ENCODE results near the gene ADAMTS15.
"Not testable (repeated sequence)": the region's sequence is repeated elsewhere in the genome, so short reads cannot be mapped to it uniquely, and the experiment has no call there.

Gene ADAMTS15

DNA sequence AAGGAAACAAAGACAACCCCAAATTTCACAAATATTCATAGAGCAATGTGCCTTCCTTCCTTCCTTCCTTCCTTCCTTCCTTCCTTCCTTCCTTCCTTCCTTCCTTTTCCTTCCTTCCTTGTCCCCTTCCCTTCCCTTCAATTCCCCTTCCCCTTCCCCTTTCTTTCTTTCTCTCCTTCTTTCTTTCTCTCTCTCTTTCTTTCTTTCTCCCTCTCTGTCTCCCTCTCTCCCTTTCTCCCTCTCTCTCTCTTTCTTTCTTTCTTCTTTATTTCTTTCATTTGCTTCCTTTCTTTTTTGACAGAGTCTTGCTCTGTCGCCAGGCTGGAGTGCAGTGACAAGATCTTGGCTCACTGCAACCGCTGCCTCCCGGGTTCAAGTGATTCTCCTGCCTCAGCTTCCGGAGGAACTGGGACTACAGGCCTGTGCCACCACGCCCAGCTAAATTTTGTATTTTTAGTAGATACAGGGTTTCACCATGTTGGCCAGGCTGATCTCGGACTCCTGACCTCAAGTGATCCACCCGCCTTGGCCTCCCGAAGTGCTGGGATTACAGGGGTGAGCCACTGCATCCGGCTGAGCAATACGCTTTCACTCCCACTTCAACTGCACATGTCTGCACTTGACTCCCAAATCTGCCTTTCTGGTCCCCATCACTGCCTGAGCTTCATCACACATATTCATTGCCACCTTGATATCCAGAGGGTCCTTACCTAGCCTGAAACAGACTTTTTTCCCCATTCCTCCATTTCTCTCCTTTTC is 9.9 kb upstream of the ADAMTS15 start:
- DNase-seq, result not testable (repeated sequence)

DNA sequence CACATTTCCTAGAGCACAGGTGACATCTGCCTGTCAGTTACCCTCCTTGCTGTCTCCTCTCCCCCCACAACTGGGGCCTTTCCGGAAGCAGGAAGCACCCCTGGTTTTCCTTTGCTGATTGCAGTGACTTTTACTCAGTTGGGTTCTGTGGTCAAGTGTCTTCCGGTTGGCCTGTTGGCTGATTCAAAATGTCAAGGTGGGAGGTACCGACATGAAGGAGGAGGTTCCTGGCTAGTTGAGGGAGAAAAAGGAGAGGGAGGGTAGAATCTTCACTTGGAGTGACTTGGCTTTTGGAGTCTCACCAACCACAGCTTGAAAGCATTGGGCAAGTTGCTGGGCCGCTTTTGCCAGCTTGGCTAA is 9.3 kb upstream of the ADAMTS15 start:
- DNase-seq, result no peak

DNA sequence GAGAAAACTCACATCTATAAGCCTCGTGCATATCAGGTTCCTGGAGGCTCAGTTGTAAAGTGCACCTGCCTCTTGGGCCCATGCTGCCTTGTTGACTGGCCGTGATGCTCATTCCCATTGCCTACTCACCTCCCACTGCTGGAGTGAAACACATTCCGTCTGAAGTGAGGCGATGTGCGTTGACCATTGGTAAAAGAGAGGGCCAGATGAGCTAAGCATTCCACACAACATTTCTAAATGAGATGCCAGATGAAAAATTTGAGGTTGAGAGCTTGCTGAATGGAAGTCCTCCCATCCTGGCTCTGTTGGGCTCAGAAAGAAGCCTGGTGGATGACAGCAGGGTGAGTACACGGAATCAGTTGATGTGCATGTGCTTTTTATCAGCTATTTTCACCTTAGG is 8.6 kb upstream of the ADAMTS15 start:
- no peak for DNase-seq

DNA sequence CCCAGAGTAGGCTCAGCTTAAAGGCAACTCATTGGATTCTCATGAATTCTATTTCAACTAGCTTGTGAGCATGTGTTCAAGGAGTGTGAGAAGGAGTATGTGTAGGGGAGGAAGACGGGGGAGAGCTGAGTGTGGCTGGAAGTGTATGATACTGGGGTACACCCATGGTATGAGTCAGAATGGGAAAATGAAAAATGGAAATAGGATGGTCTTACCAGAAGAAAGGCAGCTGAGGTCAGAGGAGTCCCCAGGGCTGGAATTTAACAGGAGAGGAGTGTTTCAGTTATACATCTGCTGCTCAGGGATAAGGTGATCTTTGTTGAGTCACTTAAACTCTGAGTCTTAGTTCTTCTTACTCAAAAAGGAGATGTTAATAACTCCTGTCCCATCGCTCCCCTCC is 6.7 kb upstream of the ADAMTS15 start:
- no peak for DNase-seq

DNA sequence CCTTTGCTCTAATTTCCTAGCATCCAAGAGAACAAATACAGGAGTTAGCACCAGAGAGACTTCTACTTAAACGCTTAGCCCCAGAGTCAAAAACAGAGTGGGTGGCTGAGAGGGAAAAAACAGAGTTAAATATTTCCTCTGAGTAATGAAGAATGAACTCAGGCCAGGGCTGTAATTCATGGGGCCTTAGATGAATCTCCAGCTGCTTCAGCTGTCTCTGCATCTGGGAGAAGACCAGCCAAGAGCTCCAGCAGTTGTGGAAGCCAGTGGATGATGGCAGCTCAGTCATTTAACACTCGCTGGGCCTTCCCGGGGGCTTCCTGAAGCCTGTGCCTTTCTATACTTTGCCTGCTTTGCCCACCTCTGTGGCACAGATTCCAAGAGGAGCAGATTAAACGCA is 5.7 kb upstream of the ADAMTS15 start:
- DNase-seq, result no peak

DNA sequence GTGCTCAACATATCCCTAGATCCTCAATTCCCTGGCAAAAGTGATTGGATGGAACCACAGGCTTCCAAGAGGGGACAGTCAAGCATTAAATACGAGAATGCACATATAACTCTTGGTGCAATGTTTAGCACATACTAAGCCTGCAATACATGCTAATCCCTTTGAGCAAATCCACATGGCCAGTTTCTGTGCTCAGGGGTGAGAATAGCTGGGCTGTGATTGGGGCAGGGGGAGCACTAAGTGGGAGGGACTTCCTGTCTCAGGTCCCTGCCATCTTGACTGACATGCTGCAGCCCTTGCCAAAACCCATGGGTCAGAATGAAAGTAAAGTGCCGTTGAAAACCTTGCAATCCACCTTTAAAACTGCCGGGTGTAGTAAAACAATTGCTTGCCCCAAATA is 2.7 kb upstream of the ADAMTS15 start:
- no peak for DNase-seq

DNA sequence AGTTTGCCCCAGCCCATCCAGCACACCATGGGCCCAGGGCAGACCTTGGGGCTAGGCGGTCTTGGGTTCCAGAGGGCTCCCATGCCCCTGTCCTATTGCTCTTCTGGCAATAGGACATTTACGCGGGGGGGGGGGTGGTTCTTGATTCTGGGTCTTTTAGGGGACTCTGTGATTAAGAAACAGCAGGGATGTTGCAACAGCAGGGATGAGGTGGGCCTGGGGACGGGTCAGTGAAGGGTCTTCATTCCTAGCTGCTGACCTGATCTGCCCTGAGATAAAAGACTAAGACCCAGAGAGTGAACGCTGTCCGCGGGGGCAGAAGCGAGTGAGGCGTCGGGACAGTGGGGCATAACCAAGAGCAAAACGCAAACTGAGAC is 418 bp upstream of the ADAMTS15 start:
- no peak for DNase-seq

DNA sequence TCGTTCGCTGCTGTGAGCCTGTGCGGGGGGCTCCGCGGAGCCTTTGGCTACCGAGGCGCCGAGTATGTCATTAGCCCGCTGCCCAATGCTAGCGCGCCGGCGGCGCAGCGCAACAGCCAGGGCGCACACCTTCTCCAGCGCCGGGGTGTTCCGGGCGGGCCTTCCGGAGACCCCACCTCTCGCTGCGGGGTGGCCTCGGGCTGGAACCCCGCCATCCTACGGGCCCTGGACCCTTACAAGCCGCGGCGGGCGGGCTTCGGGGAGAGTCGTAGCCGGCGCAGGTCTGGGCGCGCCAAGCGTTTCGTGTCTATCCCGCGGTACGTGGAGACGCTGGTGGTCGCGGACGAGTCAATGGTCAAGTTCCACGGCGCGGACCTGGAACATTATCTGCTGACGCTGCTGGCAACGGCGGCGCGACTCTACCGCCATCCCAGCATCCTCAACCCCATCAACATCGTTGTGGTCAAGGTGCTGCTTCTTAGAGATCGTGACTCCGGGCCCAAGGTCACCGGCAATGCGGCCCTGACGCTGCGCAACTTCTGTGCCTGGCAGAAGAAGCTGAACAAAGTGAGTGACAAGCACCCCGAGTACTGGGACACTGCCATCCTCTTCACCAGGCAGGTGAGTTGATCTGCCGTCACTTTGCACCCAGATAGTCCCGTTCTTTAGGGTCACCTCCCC is 1.0 kb downstream of the ADAMTS15 start:
- DNase-seq, result no peak

DNA sequence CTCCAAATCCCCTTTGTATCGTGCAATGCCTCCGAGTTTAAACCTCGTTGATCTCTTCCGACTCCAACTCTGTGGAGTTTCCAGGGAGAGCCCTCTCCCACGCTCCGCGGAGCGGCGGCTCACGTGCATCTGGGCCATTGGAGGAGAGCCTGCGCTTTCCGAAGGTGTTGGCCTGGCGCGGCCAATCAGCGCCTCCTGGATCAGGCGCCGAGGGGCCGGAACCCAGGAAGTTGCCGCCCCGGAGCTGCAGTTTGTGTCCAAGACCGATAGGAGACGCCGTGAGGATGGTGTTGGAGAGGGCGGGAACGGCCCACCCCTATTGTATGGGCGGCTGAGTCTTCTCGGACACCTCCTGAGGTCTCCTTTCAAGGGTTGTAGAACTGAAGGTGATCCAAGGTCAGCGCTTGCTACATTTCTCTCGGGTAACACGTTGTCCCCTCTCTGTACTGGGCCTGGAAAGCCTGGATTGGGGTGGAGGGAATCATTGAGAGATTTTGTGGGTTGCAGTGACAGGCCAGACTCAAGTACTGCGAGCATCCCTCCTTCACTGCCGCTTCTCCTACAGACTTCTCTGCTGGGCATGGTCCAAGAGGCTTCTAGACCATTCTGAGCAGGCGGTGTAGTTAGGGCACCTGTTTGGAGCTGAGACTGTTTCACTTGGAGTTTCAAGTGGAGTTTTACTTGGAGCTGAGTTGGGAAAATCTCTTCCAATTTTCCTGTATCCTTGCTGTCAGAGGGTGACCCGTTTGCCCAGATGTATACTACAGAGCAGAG is 1.7 kb downstream of the ADAMTS15 start:
- no peak for DNase-seq

DNA sequence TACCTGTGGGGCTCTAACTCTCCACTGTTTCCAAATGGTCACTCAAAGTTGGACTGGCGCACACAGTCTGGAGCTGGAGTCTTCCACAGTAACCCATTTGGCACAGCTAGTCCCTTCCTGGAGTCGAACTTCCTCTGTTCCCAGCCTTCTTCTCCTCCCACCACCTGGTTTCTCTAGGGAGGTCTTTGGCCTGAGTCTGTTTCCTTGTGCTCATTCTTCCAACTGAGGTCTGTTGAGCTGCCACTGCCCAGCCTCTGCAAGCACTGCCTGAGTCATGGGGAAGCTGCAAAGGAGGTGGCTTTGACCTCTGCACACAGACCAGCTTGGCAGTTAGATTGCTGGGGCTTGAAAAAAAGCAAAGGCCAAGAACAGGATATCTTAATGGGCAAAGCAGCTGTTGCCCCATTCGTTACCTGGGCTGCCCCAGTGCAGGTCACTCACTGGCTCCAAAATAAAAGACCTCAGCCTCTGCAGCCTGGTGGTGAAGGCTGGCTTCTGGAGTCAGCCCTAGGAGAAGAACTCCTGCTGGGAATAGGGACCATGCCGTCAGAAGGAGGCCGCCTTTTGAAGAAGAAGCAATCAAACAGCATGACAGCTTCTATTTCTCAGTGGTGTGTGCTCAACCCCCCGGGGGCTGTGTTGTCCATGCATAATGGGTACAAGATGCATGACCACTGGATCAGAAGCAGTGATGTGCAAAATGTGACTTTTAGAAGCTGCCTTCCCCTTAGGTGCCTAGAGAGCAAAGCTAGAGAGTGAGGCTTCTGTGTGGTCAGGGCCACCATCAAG is 3.0 kb downstream of the ADAMTS15 start:
- DNase-seq, result no peak

DNA sequence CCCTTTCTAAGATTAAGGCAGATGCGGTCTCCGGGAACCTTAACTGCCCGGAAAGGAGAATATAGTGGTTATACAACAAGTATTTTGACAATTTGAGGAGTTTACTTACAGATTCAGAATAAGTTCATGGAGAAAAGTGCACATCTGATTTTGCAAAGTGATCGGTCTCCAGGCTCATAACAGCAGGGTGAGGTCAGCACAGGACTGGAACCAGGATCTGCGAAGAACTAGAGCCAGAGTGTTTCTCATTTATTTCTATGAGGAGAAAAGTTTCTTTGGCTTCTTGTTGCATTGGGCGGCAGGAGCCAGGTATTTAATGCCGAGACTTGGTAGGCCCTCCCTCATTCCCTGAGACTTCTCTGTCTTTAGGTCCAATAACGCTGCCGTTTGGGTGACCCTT is 3.7 kb downstream of the ADAMTS15 start:
- DNase-seq, result no peak

DNA sequence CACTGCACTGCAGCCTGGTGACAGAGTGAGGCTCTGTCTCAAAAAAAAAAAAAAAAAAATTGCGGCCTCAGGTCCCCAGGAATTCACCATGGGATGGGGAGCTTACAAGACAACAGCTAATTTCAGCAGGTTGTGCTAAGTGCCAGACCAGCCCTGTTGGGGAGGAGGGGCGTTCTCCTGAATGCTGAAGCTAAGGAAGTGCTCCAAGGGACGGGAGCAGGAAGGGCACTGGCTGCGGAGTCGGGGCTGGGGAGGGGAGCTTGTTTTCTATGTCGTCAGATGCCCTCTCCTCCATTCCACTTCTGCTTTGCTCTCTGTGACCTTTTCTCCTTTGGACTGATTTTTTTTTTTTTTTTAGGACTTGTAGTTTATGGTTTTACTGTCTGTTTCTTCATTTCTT is 4.5 kb downstream of the ADAMTS15 start:
- DNase-seq, result no peak

DNA sequence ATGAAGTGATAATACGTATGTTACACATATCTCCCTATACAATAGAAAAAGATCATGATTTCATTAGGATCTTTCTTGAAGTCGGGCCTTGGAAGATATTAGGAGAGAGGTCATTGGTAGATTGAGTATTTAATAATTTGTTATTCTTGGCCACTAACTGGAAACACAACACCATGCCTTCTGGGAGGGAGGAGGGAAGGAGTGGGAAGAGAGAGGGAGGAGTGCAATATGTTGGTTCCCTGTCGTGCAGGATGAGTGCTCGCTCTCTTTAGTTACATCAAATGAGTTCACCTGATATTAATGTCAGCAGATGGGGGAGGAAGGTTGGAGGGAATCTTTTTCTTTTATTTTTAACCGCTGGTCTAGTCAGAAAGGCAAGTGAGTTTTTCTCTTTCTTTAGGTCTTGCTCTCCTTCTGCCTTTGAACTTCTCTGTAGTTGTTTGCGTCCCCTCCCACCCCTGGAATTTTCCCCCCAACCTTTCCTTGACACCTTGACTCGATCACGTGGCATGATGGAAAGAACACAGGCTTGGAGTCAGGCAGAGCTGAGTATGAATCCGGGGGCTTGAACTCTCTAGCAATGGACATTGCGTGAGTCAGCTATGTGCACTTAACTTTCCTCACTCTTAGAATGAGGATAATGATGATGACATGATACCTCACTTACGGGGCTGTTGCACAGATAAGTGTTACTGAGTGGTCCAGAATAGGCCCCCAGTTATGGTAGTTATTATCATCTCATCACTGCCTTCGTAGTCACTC is 6.2 kb downstream of the ADAMTS15 start:
- DNase-seq, result no peak

DNA sequence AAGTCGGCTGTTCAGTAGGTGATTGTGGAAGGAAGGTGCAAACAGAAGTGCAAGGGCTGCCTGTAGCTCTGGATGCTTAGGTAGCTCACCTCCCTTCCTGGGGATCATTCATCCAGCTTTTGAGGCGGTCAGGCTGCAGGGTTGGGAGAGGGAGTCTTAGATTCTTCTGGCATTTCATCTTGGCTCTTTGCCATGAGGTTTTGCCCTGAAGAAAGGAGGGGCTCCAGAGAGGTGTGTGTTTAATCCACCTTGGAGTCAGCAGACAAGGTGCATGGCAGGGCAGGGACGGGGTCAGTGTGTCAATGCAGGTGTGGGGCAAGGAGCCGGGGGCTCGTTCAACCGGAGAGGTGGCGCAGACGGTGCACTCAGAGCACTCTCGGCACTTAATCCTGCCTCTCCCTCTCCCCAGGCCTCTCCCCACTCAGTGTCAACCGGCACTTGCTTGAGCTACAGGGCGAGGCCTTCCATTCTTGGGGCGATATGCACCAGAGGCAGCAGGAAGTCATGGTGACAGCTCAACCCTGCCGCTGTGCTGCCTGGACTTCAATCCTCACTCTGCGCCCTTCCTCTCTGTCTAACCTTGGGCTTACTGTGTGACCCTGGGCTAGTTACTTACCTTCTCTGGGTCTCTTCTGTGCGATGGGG is 7.2 kb downstream of the ADAMTS15 start:
- no peak for DNase-seq

DNA sequence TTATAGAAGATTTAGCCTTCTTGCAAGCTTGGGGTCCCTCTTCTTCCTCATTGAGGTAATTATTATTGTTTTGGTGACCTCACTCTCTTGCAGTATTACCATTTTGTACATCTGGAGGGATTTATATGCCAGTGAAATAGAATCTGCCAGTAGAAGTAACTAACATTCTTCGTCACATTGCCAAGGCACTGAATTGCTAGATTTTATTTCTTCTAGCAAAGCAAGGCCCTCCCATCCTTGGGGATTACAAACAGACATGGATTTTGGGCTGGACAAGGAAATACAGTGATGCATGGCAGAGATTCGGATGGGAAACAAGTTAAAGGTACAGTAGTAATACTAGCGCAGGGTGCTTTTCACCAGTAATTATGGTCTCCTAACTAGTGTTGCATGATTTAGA is 7.8 kb downstream of the ADAMTS15 start:
- DNase-seq, result no peak

DNA sequence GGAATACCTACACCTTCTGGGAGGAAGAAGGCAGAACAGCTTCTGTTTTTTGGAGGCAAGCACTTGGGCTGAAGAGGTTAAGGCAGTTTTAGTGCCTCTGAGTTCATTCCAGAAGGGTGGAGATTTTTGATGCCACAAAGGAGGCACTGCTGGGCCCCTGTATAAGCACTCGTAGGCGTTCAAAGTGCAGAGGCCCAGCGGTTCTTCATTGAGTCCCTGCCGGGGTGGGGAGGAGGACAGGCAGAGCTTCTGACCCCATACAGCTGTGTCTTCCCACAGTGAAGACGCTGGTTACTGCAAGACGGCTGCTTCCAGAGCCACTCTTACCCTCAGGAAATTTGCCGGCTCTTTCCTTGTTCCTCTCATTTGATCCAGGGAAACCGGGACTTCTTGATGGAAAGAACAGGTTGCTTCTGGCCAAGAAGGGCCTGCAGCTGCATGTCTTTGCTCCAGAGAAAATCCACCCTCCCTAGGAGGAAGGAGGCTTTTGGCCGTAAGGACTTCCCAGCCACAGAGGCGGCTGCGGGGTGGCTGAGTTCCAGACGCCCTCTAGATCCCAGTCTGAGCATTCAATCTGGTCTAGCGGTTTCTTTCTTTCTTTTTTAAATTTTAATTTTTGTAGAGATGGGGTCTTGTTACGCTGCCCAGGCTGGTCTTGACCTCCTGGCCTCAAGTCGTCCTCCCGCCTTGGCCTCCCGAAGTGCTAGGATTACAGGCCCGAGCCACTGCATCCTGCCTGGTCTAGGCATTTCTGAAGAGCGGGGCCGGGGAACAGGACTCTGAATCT is 9.4 kb downstream of the ADAMTS15 start:
- no peak for DNase-seq

DNA sequence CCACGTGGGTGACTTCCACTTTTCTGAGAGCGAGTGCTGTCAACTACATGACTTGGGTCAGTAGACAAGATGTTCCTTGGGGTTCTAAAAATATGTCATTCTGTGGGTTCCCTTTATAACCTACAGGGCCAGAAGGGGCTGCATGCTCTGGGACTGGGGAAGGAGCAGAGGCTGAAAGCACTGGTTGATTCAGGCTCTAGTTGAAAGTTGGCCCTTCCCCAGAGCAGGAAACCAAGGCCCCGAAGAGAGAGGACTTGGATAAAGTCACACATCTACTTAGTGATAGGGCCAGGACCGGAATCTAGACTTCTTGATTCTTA is 9.9 kb downstream of the ADAMTS15 start:
- no peak for DNase-seq

DNA sequence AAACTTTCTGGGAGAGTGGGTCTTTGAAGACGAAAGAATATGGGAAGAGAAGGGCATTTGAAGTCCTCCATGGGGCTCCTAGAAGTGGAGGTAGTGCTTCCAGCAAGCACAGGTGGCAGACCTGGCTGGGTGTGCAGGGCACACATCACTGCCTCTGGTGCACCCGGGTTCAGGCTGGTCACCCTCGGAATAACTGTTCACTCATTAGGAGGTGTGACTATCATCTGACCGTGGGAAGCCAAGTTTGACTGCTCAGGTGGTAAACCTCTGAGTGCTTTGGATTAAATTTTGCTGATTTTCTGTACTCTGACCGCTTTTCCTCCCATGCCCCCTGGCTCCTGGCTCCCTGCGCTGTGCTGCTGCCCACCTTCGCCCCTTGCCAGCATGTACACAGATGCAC is 11.1 kb downstream of the ADAMTS15 start:
- DNase-seq, result no peak

DNA sequence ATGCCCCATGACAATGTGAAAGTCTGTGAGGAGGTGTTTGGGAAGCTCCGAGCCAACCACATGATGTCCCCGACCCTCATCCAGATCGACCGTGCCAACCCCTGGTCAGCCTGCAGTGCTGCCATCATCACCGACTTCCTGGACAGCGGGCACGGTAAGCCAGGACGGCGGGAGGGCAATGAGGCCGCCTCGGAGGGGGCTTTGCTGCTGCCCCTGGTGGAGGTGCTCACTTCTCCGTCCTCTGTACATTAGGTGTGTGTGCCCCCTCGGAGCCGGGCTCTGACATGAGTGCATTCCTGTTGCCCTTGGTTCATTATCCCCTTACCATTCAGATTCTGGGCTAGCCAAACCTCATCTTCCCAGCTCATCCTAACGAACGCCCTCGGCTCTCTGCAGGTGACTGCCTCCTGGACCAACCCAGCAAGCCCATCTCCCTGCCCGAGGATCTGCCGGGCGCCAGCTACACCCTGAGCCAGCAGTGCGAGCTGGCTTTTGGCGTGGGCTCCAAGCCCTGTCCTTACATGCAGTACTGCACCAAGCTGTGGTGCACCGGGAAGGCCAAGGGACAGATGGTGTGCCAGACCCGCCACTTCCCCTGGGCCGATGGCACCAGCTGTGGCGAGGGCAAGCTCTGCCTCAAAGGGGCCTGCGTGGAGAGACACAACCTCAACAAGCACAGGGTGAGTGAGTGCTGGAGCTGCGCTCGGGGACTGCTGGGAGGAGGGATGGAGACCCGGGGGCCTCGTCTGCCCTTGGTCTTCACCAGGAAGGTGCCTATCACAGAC is 13.8 kb downstream of the ADAMTS15 start:
- no peak for DNase-seq

DNA sequence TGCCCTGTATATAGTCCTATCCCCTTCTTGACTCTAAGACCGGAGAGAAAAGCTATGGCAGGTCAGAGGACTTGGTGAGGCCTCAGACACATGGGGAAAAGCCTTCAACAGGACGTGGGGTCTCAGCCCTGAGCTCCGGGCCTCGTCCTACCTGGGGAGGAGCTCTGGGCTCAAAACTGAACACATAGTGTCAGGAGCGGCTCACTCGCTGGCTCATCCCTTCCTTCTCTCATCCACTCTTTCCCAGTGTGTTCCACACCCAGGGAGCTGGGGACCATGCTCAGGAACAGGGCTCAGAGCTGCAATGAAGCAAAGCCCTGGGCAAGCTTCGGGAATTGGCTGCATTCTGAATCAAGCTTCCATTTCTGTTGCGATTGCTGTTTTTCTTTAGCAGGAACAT is 14.5 kb downstream of the ADAMTS15 start:
- no peak for DNase-seq
